Osteoblast (primary cell): Measurements from ENCODE around the gene TSEN54. TPM values are rescaled to one million over a fixed set of nuclear protein-coding genes. Genes with fewer than 3 reads are reported as not detected.

Experiments used
- DNase-seq: peaks from one replicate; pipeline ENCODE4 v3.0.0; 2011; ENCODE audit warnings: low spot score, mixed read lengths; ENCODE audit not compliant: insufficient read length; ENCODE audit errors: missing footprints
- H2AFZ ChIP-seq: 2 replicates; pipeline ENCODE4 v1.6.0; 2011; ENCODE audit warnings: mild to moderate bottlenecking, low read length
- H3K27ac ChIP-seq: 2 replicates; pipeline ENCODE4 v1.5.1; 2011; ENCODE audit warnings: mild to moderate bottlenecking, low read depth, low read length, moderate library complexity
- H3K27me3 ChIP-seq: 2 replicates; pipeline ENCODE4 v1.6.0; 2012; ENCODE audit warnings: mild to moderate bottlenecking, control low read depth, inconsistent platforms, low read length, moderate library complexity; ENCODE audit not compliant: insufficient read depth
- H3K36me3 ChIP-seq: 2 replicates; pipeline ENCODE4 v1.5.1; 2011; ENCODE audit warnings: mild to moderate bottlenecking, low read length, control low read depth, moderate library complexity; ENCODE audit not compliant: insufficient read depth
- H3K4me1 ChIP-seq: 2 replicates; pipeline ENCODE4 v1.5.1; 2011; ENCODE audit warnings: mild to moderate bottlenecking, low read length, control low read depth, moderate library complexity; ENCODE audit not compliant: insufficient read depth
- H3K4me2 ChIP-seq: 2 replicates; pipeline ENCODE4 v1.6.0; 2011; ENCODE audit warnings: mild to moderate bottlenecking, low read length; ENCODE audit not compliant: insufficient read depth
- H3K4me3 ChIP-seq: fragments of 200-600 bp; sonication (generic); 3 replicates; pipeline ENCODE4 v1.5.1; 2012; ENCODE audit warnings: mild to moderate bottlenecking, low read length, inconsistent platforms; ENCODE audit not compliant: insufficient read depth
- H3K79me2 ChIP-seq: 2 replicates; pipeline ENCODE4 v1.6.0; 2012; ENCODE audit warnings: mild to moderate bottlenecking, low read length, control low read depth, inconsistent platforms; ENCODE audit not compliant: insufficient read depth
- H3K9me3 ChIP-seq: 2 replicates; pipeline ENCODE4 v1.5.1; 2011; ENCODE audit warnings: low read depth, low read length, control low read depth
- H4K20me1 ChIP-seq: 2 replicates; pipeline ENCODE4 v1.6.0; 2012; ENCODE audit warnings: mild to moderate bottlenecking, low read length, control low read depth; ENCODE audit not compliant: insufficient read depth
- total RNA-seq: library from RNA; depleted of rRNA; stranded (reverse); fragments of >200 nt; gene quantifications from 2 replicates; pipeline ENCODE4 v1.2.3, GENCODE V29; 2012
- TF ChIP-seq, protein P1 (sequence below): IDR thresholded peaks from 2 replicates; pipeline ENCODE4 v1.5.1; 2011; ENCODE audit warnings: mild to moderate bottlenecking, low read depth, low read length, moderate library complexity; ENCODE audit errors: extremely low read depth

TSEN54 gene
- total RNA-seq, 1 donor, result 10.9 TPM

GRCh38 chr17:75504347-75505151 is 11.8 kb upstream of the TSEN54 start:
- H3K4me1 ChIP-seq, result no peaks in the 10 kb centered on the region
- H4K20me1 ChIP-seq, result peaks cover 19% of the 10 kb centered on the region
- H3K4me2 ChIP-seq, result no peak overlapping the region
- no peaks in the 10 kb centered on the region for H3K27me3 ChIP-seq
- DNase-seq, result peak; percentile 94
- H3K9me3 ChIP-seq, result no peaks in the 10 kb centered on the region
- no peak overlapping the region for H2AFZ ChIP-seq
- H3K27ac ChIP-seq, result no peak overlapping the region
- peaks cover 2% of the 10 kb centered on the region for H3K79me2 ChIP-seq
- H3K4me3 ChIP-seq, result no peak overlapping the region
- TF ChIP-seq, protein P1, sequence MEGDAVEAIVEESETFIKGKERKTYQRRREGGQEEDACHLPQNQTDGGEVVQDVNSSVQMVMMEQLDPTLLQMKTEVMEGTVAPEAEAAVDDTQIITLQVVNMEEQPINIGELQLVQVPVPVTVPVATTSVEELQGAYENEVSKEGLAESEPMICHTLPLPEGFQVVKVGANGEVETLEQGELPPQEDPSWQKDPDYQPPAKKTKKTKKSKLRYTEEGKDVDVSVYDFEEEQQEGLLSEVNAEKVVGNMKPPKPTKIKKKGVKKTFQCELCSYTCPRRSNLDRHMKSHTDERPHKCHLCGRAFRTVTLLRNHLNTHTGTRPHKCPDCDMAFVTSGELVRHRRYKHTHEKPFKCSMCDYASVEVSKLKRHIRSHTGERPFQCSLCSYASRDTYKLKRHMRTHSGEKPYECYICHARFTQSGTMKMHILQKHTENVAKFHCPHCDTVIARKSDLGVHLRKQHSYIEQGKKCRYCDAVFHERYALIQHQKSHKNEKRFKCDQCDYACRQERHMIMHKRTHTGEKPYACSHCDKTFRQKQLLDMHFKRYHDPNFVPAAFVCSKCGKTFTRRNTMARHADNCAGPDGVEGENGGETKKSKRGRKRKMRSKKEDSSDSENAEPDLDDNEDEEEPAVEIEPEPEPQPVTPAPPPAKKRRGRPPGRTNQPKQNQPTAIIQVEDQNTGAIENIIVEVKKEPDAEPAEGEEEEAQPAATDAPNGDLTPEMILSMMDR, result peak; percentile 54
- peaks cover 9% of the 10 kb centered on the region for H3K36me3 ChIP-seq

GRCh38 chr17:75505152-75505409 is 11.2 kb upstream of the TSEN54 start:
- H3K27me3 ChIP-seq, result no peaks in the 10 kb centered on the region
- peaks cover 5% of the 10 kb centered on the region for H3K36me3 ChIP-seq
- no peak overlapping the region for H3K4me3 ChIP-seq
- no peaks in the 10 kb centered on the region for H3K4me1 ChIP-seq
- peaks cover 22% of the 10 kb centered on the region for H4K20me1 ChIP-seq
- TF ChIP-seq, protein P1, result no peak
- DNase-seq, result no peak
- peaks cover 2% of the 10 kb centered on the region for H3K79me2 ChIP-seq
- no peaks in the 10 kb centered on the region for H3K9me3 ChIP-seq
- H2AFZ ChIP-seq, result no peak overlapping the region
- H3K27ac ChIP-seq, result no peak overlapping the region
- H3K4me2 ChIP-seq, result no peak overlapping the region

DNA sequence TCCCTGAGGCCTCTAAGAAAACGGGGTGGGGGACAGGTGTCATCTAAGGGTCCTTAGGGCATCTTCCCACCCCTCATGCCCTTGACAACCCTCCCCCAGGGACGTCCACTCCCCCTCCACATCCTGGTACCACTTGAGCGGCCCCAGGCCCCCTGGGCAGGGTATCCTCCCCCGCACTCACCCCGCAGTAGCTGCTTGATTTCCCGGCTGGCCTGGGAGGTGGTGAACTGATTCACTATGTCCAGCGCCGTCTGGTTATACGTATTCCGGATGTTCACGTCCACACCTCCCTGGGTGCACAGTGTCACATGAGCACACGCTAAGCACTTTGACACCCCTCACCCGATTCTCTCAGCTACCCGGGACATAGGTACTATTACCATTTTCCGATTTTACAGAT is 10.7 kb upstream of the TSEN54 start:
- H3K27me3 ChIP-seq, result no peaks in the 10 kb centered on the region
- H3K36me3 ChIP-seq, result peaks cover 4% of the 10 kb centered on the region
- TF ChIP-seq, protein P1, result no peak
- H3K27ac ChIP-seq, result no peak overlapping the region
- no peak overlapping the region for H3K4me3 ChIP-seq
- no peak for DNase-seq
- no peak overlapping the region for H3K4me2 ChIP-seq
- no peak overlapping the region for H2AFZ ChIP-seq
- no peaks in the 10 kb centered on the region for H3K4me1 ChIP-seq
- peaks cover 2% of the 10 kb centered on the region for H3K79me2 ChIP-seq
- H4K20me1 ChIP-seq, result peaks cover 26% of the 10 kb centered on the region
- no peaks in the 10 kb centered on the region for H3K9me3 ChIP-seq

DNA sequence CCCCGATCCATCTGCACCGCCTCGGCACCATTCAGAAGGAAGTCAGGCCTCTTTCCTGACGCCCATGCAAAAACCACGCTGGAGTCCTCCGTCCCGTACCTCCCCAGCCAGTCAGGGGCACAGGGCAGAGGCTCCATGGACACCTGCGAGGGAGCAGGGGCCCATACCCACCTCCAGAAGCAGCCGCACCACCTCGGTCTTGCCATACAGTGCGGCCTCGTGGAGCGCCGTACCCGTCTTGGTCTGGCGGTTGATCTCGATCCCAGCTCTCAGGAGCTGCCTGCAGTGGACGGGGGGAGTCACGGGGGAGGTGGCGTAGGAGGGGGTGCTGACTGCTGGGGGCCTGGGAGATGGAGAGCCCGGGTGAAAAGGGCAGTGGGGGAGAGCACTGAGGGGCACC is 10.2 kb upstream of the TSEN54 start:
- TF ChIP-seq, protein P1, result no peak
- peaks cover 4% of the 10 kb centered on the region for H3K36me3 ChIP-seq
- no peaks in the 10 kb centered on the region for H3K9me3 ChIP-seq
- DNase-seq, result no peak
- H3K4me2 ChIP-seq, result no peak overlapping the region
- peaks cover 2% of the 10 kb centered on the region for H3K79me2 ChIP-seq
- no peak overlapping the region for H2AFZ ChIP-seq
- H3K27ac ChIP-seq, result no peak overlapping the region
- H3K27me3 ChIP-seq, result no peaks in the 10 kb centered on the region
- H3K4me1 ChIP-seq, result no peaks in the 10 kb centered on the region
- H3K4me3 ChIP-seq, result no peak overlapping the region
- H4K20me1 ChIP-seq, result peaks cover 28% of the 10 kb centered on the region
